OCI-LY7 (cell line): ENCODE measurements around the gene KIR3DL3. TPM values are rescaled to one million over a fixed set of nuclear protein-coding genes. Genes with fewer than 3 reads are reported as not detected.
"Not testable (repeated sequence)": the region's sequence is repeated elsewhere in the genome, so short reads cannot be mapped to it uniquely, and the experiment has no call there.

ENCODE experiments used
- BruUV-seq: library from RNA; stranded (reverse); fragments of 400-500 nt; replicated peaks from 2 replicates; lab custom pipeline; 2021; lab: Mats Ljungman, UMichigan
- CTCF ChIA-PET: fragments of 300-600 bp; sonication (Branson Sonifier 250); formaldehyde crosslinking; loops from one replicate; lab custom pipeline; 2022; ENCODE audit warnings: antibody characterized with exemption; ENCODE audit not compliant: unreplicated experiment; lab: Charles Lee
- POLR2A ChIA-PET: fragments of 300-600 bp; sonication (Branson Sonifier 250); formaldehyde crosslinking; loops from one replicate; lab custom pipeline; 2022; ENCODE audit warnings: antibody characterized with exemption; lab: Charles Lee
- DNase-seq: peaks from one replicate; pipeline ENCODE4 v3.0.0-alpha.2; 2015; ENCODE audit warnings: low spot score
- H2AFZ ChIP-seq: fragments of 200-600 bp; sonication (generic), shearing (Covaris generic); 2 replicates; pipeline ENCODE4 v1.6.1; 2014; ENCODE audit warnings: mild to moderate bottlenecking, antibody characterized with exemption, low read length, moderate library complexity
- H3K27ac ChIP-seq: fragments of 200-600 bp; sonication (generic); 2 replicates; pipeline ENCODE4 v1.5.1; 2014; ENCODE audit warnings: mixed run types, low read depth, mild to moderate bottlenecking, moderate library complexity, low read length, inconsistent platforms; ENCODE audit not compliant: poor library complexity, severe bottlenecking
- H3K36me3 ChIP-seq: fragments of 200-600 bp; sonication (generic); 2 replicates; pipeline ENCODE4 v1.6.1; 2014; ENCODE audit warnings: mild to moderate bottlenecking, antibody characterized with exemption, low read length, moderate library complexity, mixed read lengths; ENCODE audit not compliant: insufficient read depth
- H3K4me1 ChIP-seq: fragments of 200-600 bp; sonication (generic); 2 replicates; pipeline ENCODE4 v1.5.1; 2014; ENCODE audit warnings: mild to moderate bottlenecking, low read length; ENCODE audit not compliant: insufficient read depth, poor library complexity, severe bottlenecking
- H3K4me2 ChIP-seq: fragments of 200-600 bp; sonication (generic); 2 replicates; pipeline ENCODE4 v1.6.1; 2014; ENCODE audit warnings: mild to moderate bottlenecking, low read length
- H3K4me3 ChIP-seq: fragments of 200-600 bp; sonication (generic); 2 replicates; pipeline ENCODE4 v1.5.1; 2014; ENCODE audit warnings: mild to moderate bottlenecking, low read depth, low read length; ENCODE audit not compliant: poor library complexity, severe bottlenecking
- H3K79me2 ChIP-seq: fragments of 200-600 bp; sonication (generic); 2 replicates; pipeline ENCODE4 v1.6.1; 2016; ENCODE audit warnings: low read depth, mild to moderate bottlenecking, low read length, moderate library complexity, mixed read lengths; ENCODE audit not compliant: insufficient read depth
- H3K9me2 ChIP-seq: fragments of 200-600 bp; sonication (generic); 2 replicates; pipeline ENCODE4 v1.6.1; 2016; ENCODE audit warnings: mild to moderate bottlenecking, low read length, mixed read lengths; ENCODE audit not compliant: insufficient read depth
- H3K9me3 ChIP-seq: fragments of 200-600 bp; sonication (generic); 2 replicates; pipeline ENCODE4 v1.6.1; 2014; ENCODE audit warnings: mild to moderate bottlenecking, mixed run types, low read length, mixed read lengths
- H4K20me1 ChIP-seq: fragments of 200-600 bp; sonication (generic); 2 replicates; pipeline ENCODE4 v1.6.1; 2014; ENCODE audit warnings: mild to moderate bottlenecking, antibody characterized with exemption, low read length, moderate library complexity, mixed read lengths; ENCODE audit not compliant: insufficient read depth
- intact Hi-C: fragments of 100-400 bp; cut with micrococcal nuclease; formaldehyde crosslinking; loops from one replicate; pipeline ENCODE4 v1.10.0; 2022; ENCODE audit not compliant: unreplicated experiment
- total RNA-seq, 2 experiments: library from RNA; depleted of rRNA in 1 of 2; stranded (reverse); fragments of >200 nt in 1 of 2; shearing (Covaris generic) in 1 of 2; gene quantifications; 2 replicates each; pipeline ENCODE4 v1.2.3, GENCODE V29; 2014 to 2022

The KIR3DL3 gene
- total RNA-seq, 2 experiments from 2014 or later, result not detected

DNA sequence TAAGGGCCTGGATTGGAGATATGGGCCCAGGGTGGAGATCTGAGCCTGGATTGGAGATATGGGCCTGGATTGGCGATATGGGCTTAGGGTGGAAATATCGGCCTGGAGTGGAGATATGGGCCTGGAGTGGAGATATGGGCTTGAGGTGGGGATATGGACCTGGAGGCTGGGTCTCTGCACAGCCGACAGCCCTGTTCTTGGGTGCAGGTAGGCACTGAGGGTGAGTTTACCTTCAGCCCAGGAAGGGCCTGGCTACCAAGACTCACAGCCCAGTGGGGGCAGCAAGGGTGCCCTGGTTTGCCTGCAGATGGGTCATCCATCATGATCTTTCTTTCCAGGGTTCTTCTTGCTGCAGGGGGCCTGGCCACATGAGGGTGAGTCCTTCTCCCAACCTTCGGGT lies 46.3 kb downstream of the KIR3DL3 start:
- H3K36me3 ChIP-seq, CTCF ChIA-PET, H3K9me2 ChIP-seq, H3K4me3 ChIP-seq, intact Hi-C loops, H2AFZ ChIP-seq, H3K9me3 ChIP-seq, H4K20me1 ChIP-seq, H3K27ac ChIP-seq, DNase-seq, H3K79me2 ChIP-seq, H3K4me2 ChIP-seq, H3K4me1 ChIP-seq, POLR2A ChIA-PET, BruUV-seq: not testable (repeated sequence)

DNA sequence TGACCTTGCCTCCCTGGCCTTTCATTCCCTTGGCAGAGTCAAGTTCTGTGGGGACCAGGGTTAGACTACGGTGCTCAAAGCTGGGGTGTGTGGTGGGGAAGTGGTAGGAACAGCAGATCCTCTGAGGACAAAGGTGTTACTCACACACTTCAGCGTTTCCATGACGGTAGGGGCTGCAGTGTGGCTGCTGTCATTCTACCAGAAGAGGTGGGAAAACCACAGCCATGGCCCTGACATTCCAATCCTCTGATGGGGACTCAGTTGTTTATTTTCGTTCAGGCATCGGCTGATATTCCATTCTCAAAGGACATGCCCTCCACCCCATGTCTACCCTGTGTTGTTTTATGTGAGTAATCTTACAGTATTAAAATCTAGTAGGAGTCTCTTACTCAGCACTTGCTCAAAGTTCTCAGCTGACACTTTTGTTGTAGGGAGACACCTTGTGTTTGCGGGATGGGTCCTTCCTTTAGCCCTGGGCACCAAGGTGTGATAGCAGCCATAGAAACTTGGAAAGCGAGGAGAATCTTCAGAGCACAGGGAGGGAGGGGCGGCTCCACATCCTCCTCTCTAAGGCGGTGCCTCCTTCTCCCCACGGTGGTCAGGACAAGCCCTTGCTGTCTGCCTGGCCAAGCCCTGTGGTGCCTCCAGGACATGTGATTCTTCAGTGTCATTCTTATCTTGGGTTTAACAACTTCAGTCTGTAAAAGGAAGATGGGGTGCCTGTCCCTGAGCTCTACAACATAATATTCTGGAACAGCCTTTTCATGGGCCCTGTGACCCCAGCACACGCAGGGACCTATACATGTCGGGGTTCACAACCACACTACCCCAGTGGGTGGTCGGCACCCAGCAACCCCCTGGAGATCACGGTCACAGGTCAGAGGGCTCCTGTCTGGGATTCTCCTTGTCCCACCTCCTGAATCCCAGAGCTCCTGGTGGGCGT lies 47.0 kb downstream of the KIR3DL3 start:
- H3K9me2 ChIP-seq, H3K4me2 ChIP-seq, POLR2A ChIA-PET, CTCF ChIA-PET, DNase-seq, BruUV-seq, H2AFZ ChIP-seq, H4K20me1 ChIP-seq, H3K27ac ChIP-seq, H3K9me3 ChIP-seq, H3K4me3 ChIP-seq, intact Hi-C loops, H3K36me3 ChIP-seq, H3K79me2 ChIP-seq, H3K4me1 ChIP-seq: not testable (repeated sequence)

DNA sequence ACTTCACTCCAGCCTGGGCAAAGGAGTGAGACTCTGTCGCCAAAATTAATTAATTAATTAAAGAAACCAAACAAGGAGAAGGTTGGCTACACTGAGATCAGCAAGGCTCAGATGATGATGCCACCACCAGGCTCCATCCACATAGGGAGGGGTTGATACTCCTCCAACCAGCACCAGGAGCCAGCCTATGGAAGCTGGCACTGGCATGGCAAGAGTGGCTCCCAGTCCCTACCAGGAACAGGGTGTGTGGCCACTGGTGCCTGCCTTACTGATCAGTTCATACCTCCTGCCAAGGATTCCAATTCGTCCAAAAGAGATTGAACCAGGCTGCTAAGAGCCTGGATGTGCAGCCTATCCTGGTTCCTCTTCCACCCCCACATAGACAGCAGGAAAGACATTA lies 48.4 kb downstream of the KIR3DL3 start:
- H2AFZ ChIP-seq, H3K4me2 ChIP-seq, H3K36me3 ChIP-seq, H3K4me3 ChIP-seq, BruUV-seq, H3K9me2 ChIP-seq, CTCF ChIA-PET, H3K27ac ChIP-seq, DNase-seq, H4K20me1 ChIP-seq, H3K4me1 ChIP-seq, POLR2A ChIA-PET, intact Hi-C loops, H3K79me2 ChIP-seq, H3K9me3 ChIP-seq: not testable (repeated sequence)

DNA sequence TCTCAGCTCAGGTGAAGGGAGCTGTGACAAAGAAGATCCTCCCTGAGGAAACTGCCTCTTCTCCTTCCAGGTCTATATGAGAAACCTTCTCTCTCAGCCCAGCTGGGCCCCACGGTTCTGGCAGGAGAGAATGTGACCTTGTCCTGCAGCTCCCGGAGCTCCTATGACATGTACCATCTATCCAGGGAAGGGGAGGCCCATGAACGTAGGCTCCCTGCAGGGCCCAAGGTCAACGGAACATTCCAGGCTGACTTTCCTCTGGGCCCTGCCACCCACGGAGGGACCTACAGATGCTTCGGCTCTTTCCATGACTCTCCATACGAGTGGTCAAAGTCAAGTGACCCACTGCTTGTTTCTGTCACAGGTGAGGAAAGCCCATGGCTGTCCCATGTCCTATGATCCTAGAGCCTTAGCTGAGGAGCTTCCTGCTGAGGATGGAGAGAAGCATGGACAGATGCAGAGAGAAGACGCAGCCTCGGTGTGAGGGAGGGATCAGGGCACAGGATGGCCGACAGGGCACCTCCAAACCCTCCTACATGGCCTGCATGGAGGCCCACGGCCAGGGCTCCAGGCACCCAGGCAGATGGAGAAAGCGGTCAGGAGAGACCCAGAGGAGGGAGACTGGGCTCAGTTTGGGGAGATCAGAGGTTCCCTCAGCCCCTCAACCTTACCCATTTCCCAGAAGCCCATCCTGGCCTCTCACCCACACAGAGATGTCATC lies 51.0 kb downstream of the KIR3DL3 start:
- CTCF ChIA-PET, result interaction anchor here (0.6 kb wide), 1 partner anchor 839 kb away, joined by 3 read pairs; no protein-coding TSS in a partner anchor
- POLR2A ChIA-PET, result not testable (repeated sequence)

DNA sequence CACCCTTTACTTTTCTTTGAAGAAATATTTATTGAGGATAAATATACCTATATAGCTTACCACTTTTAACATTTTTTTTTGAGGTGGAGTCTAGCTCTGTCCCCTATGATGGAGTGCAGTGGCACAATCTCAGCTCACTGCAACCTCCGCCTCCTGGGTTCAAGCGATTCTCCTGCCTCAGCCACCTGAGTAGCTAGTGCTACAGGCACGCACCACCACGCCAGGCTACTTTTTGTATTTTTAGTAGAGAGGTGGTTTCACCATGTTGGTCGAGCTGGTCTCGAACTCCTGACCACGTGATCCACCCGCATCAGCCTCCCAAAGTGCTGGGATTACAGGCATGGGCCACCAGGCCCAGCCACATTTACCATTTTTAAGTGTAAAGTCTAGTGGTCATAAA lies 51.6 kb downstream of the KIR3DL3 start:
- BruUV-seq, H2AFZ ChIP-seq, CTCF ChIA-PET, H3K4me3 ChIP-seq, DNase-seq, H3K9me3 ChIP-seq, H3K4me1 ChIP-seq, intact Hi-C loops, H3K4me2 ChIP-seq, H3K79me2 ChIP-seq, H3K27ac ChIP-seq, H3K9me2 ChIP-seq, H3K36me3 ChIP-seq, H4K20me1 ChIP-seq, POLR2A ChIA-PET: not testable (repeated sequence)

More for the DNA sequence above, 51.0 kb downstream of the KIR3DL3 start:
- intact Hi-C loops, H3K4me2 ChIP-seq, DNase-seq, H3K9me2 ChIP-seq, H4K20me1 ChIP-seq, H3K36me3 ChIP-seq, H3K4me3 ChIP-seq, H3K9me3 ChIP-seq, H2AFZ ChIP-seq, H3K4me1 ChIP-seq, H3K79me2 ChIP-seq, BruUV-seq, H3K27ac ChIP-seq: not testable (repeated sequence)

DNA sequence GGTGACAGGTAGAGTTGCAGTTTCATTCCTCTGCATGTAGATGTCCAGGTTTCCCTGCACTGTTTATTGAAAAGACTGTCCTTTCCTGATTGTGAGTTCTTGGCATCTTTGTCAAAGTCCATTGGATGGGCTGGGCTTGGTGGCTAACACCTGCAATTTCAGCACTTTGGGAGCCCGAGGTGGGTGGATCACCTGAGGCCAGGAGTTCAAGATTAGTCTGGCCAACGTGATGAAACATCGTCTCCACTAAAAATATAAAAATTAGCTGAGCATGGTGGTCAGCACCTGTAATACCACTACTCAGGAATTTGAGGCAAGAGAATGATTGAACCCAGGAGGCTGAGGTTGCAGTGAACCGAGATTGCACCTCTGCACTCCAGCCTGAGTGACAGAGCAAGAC lies 53.6 kb downstream of the KIR3DL3 start:
- H3K4me2 ChIP-seq, H3K79me2 ChIP-seq, H2AFZ ChIP-seq, POLR2A ChIA-PET, BruUV-seq, H3K4me3 ChIP-seq, H3K4me1 ChIP-seq, H3K9me2 ChIP-seq, H3K27ac ChIP-seq, DNase-seq, H4K20me1 ChIP-seq, H3K9me3 ChIP-seq, intact Hi-C loops, CTCF ChIA-PET, H3K36me3 ChIP-seq: not testable (repeated sequence)
